ENCODE data around the gene PRSS33.

PRSS33 gene

GRCh38 chr16:2743007-2743810, 44.2 kb downstream of the PRSS33 start:
- no peak overlapping the region for H3K27ac Mint-ChIP-seq

DNA sequence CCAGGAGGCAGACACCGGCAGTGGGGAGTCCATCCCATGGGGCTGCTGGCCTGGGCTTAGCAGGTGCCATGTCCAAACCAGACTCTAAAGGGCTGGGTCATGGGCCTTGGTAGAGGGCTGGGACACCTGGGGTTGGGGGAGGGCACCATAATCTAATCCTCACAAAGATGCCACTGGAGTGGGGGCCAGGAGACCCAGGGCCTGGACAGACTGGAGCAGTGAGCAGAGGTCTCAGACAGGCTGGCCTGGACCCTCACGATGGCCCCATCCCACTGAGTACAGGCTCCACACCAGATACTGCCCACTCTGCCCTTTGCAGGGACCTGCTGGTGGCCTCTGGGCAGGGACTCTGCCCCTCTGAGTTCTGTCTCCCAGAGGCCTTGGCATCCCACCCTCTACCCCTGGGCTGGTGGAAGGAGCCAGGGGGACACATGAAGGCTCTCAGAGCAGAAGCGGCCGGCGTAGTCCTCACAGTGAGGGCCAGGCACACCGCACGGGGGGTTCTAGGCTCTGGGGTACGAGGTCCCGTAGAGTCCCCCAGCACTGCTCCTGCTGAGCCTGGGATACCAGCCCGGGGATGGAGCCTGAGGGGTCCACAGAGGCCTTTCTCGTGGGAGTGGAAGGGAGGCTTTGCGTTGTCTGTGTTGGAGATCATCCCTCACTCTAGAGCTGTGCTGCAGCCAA, 44.9 kb downstream of the PRSS33 start:
- no peaks in the 10 kb centered on the region for H3K9me3 Mint-ChIP-seq
- no peaks in the 10 kb centered on the region for H3K36me3 Mint-ChIP-seq (ENCODE audit: low read depth)
- no peak for TF ChIP-seq CTCF (IDR thresholded peaks at IDR 0.05)
- H3K4me3 Mint-ChIP-seq: no peak overlapping the region
- H3K4me1 Mint-ChIP-seq: peaks cover 44% of the 10 kb centered on the region
- H3K27ac Mint-ChIP-seq: no peak overlapping the region
- no peak for DNase-seq
- peaks cover 6% of the 10 kb centered on the region for H3K27me3 Mint-ChIP-seq (ENCODE audit: low read depth, poor library complexity)

More at GRCh38 chr16:2743007-2743810, 44.2 kb downstream of the PRSS33 start:
- Mint-ChIP-seq H3K9me3 (no peaks in the 10 kb centered on the region), H3K4me1 (peaks cover 42% of the 10 kb centered on the region), H3K27me3 (ENCODE audit: low read depth, poor library complexity) (peaks cover 6% of the 10 kb centered on the region), H3K36me3 (ENCODE audit: low read depth) (no peaks in the 10 kb centered on the region), H3K4me3 (no peak overlapping the region)
- no peak for TF ChIP-seq CTCF (IDR thresholded peaks at IDR 0.05)
- no peak for DNase-seq

DNA sequence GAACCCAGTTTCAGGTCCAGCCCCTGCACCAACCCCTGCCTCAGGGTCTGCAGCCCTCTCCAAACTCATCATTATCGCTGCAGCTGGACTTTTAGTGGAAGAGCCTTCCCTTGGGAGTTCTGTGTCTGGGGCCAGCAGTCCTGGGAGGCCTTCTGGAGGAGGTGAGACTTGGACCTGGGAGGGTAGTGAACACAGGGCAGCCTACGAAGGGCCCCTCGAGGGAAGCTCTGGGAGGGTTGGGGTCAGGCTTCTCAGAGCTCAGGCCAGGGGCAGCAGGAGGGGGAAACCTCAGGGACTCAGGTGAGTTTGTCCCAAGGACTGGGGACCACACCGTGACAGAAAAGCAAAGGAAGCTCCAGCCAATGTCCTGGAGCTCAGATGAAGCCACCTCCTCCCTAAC, 46.2 kb downstream of the PRSS33 start:
- no peak for TF ChIP-seq CTCF (IDR thresholded peaks at IDR 0.05)
- peaks cover 57% of the 10 kb centered on the region for H3K4me1 Mint-ChIP-seq
- H3K4me3 Mint-ChIP-seq: no peak overlapping the region
- no peaks in the 10 kb centered on the region for H3K36me3 Mint-ChIP-seq (ENCODE audit: low read depth)
- DNase-seq: no peak
- H3K9me3 Mint-ChIP-seq: no peaks in the 10 kb centered on the region
- peaks cover 6% of the 10 kb centered on the region for H3K27me3 Mint-ChIP-seq (ENCODE audit: low read depth, poor library complexity)
- H3K27ac Mint-ChIP-seq: no peak overlapping the region

DNA sequence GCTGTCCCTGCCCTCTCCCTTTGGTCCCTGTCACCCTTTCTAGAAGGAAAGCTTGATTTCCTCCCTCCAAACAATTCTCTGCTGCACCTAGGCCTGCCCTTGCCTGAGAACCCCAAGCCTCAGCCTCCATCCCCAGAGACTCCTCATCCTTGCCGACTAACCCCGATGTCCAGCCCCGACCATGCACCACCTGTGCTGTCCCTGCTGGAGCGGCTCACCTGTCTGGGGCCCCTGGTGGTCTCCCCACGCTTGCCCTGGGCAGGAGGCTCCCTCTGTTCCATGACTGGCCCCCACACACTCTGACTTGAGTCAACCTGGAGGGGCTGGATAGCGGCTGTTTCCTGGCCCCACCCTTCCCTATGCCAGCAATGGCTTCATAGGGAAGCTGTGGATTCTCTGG, 46.9 kb downstream of the PRSS33 start:
- H3K4me3 Mint-ChIP-seq: no peak overlapping the region
- peak overlapping the region; percentile 82 for H3K27ac Mint-ChIP-seq
- H3K4me1 Mint-ChIP-seq: peaks cover 54% of the 10 kb centered on the region

GRCh38 chr16:2739625-2740430, 47.5 kb downstream of the PRSS33 start:
- Mint-ChIP-seq H3K9me3 (no peaks in the 10 kb centered on the region), H3K36me3 (ENCODE audit: low read depth) (no peaks in the 10 kb centered on the region), H3K4me1 (peaks cover 50% of the 10 kb centered on the region), H3K27me3 (ENCODE audit: low read depth, poor library complexity) (peaks cover 3% of the 10 kb centered on the region), H3K27ac (no peak overlapping the region), H3K4me3 (no peak overlapping the region)
- TF ChIP-seq CTCF (IDR thresholded peaks at IDR 0.05): no peak
- DNase-seq: no peak

More for the DNA sequence above, 46.9 kb downstream of the PRSS33 start:
- DNase-seq: no peak
- Mint-ChIP-seq H3K9me3 (no peaks in the 10 kb centered on the region), H3K36me3 (ENCODE audit: low read depth) (no peaks in the 10 kb centered on the region), H3K27me3 (ENCODE audit: low read depth, poor library complexity) (peaks cover 5% of the 10 kb centered on the region)
- TF ChIP-seq CTCF (IDR thresholded peaks at IDR 0.05): no peak
